Trophoblast cell (in vitro differentiated cells and primary cell): ENCODE measurements around the gene ST6GALNAC3. TPM values are rescaled to one million over a fixed set of nuclear protein-coding genes. Genes with fewer than 3 reads are reported as not detected.

Experiments used
- DNase-seq, 2 donors: peaks; one replicate each; pipeline ENCODE4 v3.0.0-alpha.2; 2016
- H2AFZ ChIP-seq: 2 replicates; pipeline ENCODE4 v1.6.1; 2013; ENCODE audit warnings: low read length, moderate library complexity, mild to moderate bottlenecking; ENCODE audit not compliant: insufficient read depth, poor library complexity
- H2AK5ac ChIP-seq: 2 replicates; pipeline ENCODE4 v1.6.1; 2013; ENCODE audit warnings: mild to moderate bottlenecking, low read length
- H2BK120ac ChIP-seq: 2 replicates; pipeline ENCODE4 v1.6.1; 2013; ENCODE audit warnings: low read length, mild to moderate bottlenecking, moderate library complexity; ENCODE audit not compliant: insufficient read depth, poor library complexity
- H2BK12ac ChIP-seq: 2 replicates; pipeline ENCODE4 v1.6.1; 2013; ENCODE audit warnings: mild to moderate bottlenecking, low read length, moderate library complexity
- H2BK5ac ChIP-seq: 2 replicates; pipeline ENCODE4 v1.6.1; 2013; ENCODE audit warnings: low read length, low read depth, moderate library complexity, mild to moderate bottlenecking; ENCODE audit not compliant: poor library complexity
- H3K14ac ChIP-seq: 2 replicates; pipeline ENCODE4 v1.6.1; 2013; ENCODE audit warnings: mild to moderate bottlenecking, low read length
- H3K18ac ChIP-seq: 2 replicates; pipeline ENCODE4 v1.6.1; 2013; ENCODE audit warnings: mild to moderate bottlenecking, low read length
- H3K23ac ChIP-seq: 2 replicates; pipeline ENCODE4 v1.6.1; 2013; ENCODE audit warnings: low read length
- H3K27ac ChIP-seq: 2 replicates; pipeline ENCODE4 v1.5.1; 2013; ENCODE audit warnings: low read depth, mild to moderate bottlenecking, inconsistent platforms, low read length, moderate library complexity
- H3K27me3 ChIP-seq: 2 replicates; pipeline ENCODE4 v1.6.1; 2013; ENCODE audit warnings: inconsistent platforms, mild to moderate bottlenecking, low read length, moderate library complexity; ENCODE audit not compliant: insufficient read depth
- H3K36me3 ChIP-seq, 2 experiments: 1 replicate in 1 of 2; 2 replicates in 1 of 2; pipeline ENCODE4 v1.6.1; 2013; ENCODE audit warnings: low read length in 2 of 2, mild to moderate bottlenecking in 2 of 2, moderate library complexity in 1 of 2; ENCODE audit not compliant: insufficient read depth in 2 of 2, control insufficient read depth in 1 of 2
- H3K4ac ChIP-seq: 2 replicates; pipeline ENCODE4 v1.6.1; 2013; ENCODE audit warnings: low read depth, mild to moderate bottlenecking, low read length, moderate library complexity
- H3K4me1 ChIP-seq, 2 experiments: 1 replicate in 1 of 2; 2 replicates in 1 of 2; pipeline ENCODE4 v1.6.1; 2013; ENCODE audit warnings: low read length in 2 of 2, mild to moderate bottlenecking in 2 of 2, moderate library complexity in 1 of 2; ENCODE audit not compliant: insufficient read depth in 2 of 2, control insufficient read depth in 1 of 2
- H3K4me2 ChIP-seq: 2 replicates; pipeline ENCODE4 v1.6.1; 2013; ENCODE audit warnings: inconsistent platforms, mild to moderate bottlenecking, low read length, moderate library complexity
- H3K4me3 ChIP-seq: 2 replicates; pipeline ENCODE4 v1.5.1; 2013; ENCODE audit warnings: mild to moderate bottlenecking, low read depth, low read length, inconsistent platforms
- H3K79me1 ChIP-seq: one replicate; pipeline ENCODE4 v1.6.1; 2013; ENCODE audit warnings: low read length
- H3K79me2 ChIP-seq: 2 replicates; pipeline ENCODE4 v1.6.1; 2013; ENCODE audit warnings: low read length, mild to moderate bottlenecking; ENCODE audit not compliant: control insufficient read depth, insufficient read depth, poor library complexity
- H3K9ac ChIP-seq: 2 replicates; pipeline ENCODE4 v1.6.1; 2013; ENCODE audit warnings: mild to moderate bottlenecking, low read length
- H3K9me3 ChIP-seq: 2 replicates; pipeline ENCODE4 v1.6.1; 2013; ENCODE audit warnings: low read depth, mild to moderate bottlenecking, control low read depth, inconsistent platforms, low read length; ENCODE audit not compliant: insufficient read depth
- H4K12ac ChIP-seq: 2 replicates; pipeline ENCODE4 v1.6.1; 2013; ENCODE audit warnings: low read depth, mild to moderate bottlenecking, low read length, moderate library complexity
- H4K8ac ChIP-seq: 2 replicates; pipeline ENCODE4 v1.6.1; 2013; ENCODE audit warnings: low read depth, mild to moderate bottlenecking, low read length, moderate library complexity
- H4K91ac ChIP-seq: one replicate; pipeline ENCODE4 v1.6.1; 2013; ENCODE audit warnings: low read depth, mild to moderate bottlenecking, low read length, moderate library complexity
- WGBS: extraction: QIAGEN DNeasy Blood & Tissue Kit; methylation state at CpG from one replicate; pipeline ENCODE4 v1.1.7; 2013; ENCODE audit warnings: missing lambda C conversion rate; ENCODE audit not compliant: insufficient read length, insufficient coverage; ENCODE audit errors: extremely low coverage; 5-methylcytosine and 5-hydroxymethylcytosine counted together
- polyA plus RNA-seq: library from polyadenylated mRNA; stranded (reverse); fragments of 200-250 nt; gene quantifications from 2 replicates; pipeline ENCODE4 v1.2.3, GENCODE V29; 2013

The ST6GALNAC3 gene
- 17.8 and 18.7 TPM in 2 replicates for polyA plus RNA-seq

DNA sequence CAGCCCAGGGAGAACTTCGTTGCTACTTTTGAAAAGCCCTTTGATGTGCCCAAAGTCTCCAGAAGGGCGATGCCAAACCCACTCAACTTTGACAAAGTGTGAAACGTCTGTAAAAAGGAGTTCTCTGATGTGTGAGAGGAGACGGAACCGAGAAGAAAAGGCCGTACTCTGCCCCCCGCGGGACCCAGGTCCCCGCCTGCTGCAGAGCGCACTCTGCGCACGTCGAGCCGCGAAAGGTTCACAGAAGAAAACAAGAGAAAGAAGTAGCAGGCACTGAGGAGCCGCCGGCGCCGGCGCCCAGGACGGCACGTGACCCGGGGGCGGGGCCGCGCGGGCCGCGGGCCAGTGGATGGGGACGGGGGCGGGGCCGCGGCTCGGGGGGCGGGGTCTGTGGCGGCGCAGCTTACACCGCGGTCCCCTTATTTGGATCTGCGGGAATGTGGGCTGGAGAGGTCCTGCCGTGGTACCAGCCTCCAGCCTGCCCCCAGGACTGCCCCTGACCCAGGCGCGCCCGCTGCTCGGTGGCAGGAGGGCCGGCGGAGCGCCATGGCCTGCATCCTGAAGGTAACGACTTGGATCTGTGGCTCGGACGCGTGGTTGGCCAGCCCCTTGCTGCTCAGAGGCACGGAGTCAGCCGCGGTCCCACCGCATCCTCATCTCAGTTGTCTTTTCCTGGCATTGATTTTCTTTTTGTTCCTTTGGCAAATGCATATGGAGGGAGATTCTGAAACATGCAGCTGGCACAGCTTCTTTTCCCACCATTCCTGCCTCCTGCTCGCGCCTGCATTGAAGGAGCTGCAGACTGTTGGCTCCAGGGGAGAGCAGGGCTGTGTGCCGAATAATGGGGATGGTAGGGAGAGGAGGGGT lies at the start of gene ST6GALNAC3:
TSS of gene ST6GALNAC3 (plus strand) at position 426 of the 867 bp plus-strand sequence.
- no peaks in the 10 kb centered on the region for H3K27me3 ChIP-seq
- H3K9ac ChIP-seq: peak within 1 kb of the TSS; percentile 61
- no peaks in the 10 kb centered on the region for H3K36me3 ChIP-seq
- H4K91ac ChIP-seq: peak within 1 kb of the TSS; percentile 64
- peaks cover 9% of the 10 kb centered on the region for H3K79me1 ChIP-seq
- H3K27ac ChIP-seq: peak within 1 kb of the TSS; percentile 10
- peak within 1 kb of the TSS; percentile 39 for H3K4ac ChIP-seq
- peaks cover 0 to 2% of the 10 kb centered on the region in 2 experiments for H3K4me1 ChIP-seq
- peak within 1 kb of the TSS; percentile 57 for H2BK5ac ChIP-seq
- peak within 1 kb of the TSS; percentile 76 for H2BK120ac ChIP-seq
- DNase-seq: peak; percentile 44 to 75
- peak within 1 kb of the TSS; percentile 93 for H2AFZ ChIP-seq
- H2BK12ac ChIP-seq: peak within 1 kb of the TSS; percentile 67
- H3K4me2 ChIP-seq: peak within 1 kb of the TSS; percentile 87
- H3K79me2 ChIP-seq: peaks cover 6% of the 10 kb centered on the region
- no peak within 1 kb of the TSS for H2AK5ac ChIP-seq
- H3K14ac ChIP-seq: peak within 1 kb of the TSS; percentile 79
- H4K8ac ChIP-seq: peak within 1 kb of the TSS; percentile 74
- no peak within 1 kb of the TSS for H3K23ac ChIP-seq
- no CpG with 5 or more reads among the region's 59 CpGs for WGBS
- peaks cover 2% of the 10 kb centered on the region for H3K9me3 ChIP-seq
- H3K4me3 ChIP-seq: peak within 1 kb of the TSS; percentile 96
- peak within 1 kb of the TSS; percentile 83 for H3K18ac ChIP-seq
- peak within 1 kb of the TSS; percentile 82 for H4K12ac ChIP-seq

- Histone ChIP-seq H3K4me2 (no peak overlapping the region), H4K8ac (no peak overlapping the region), H2AK5ac (no peak overlapping the region), H2AFZ (no peak overlapping the region), H3K4me3 (no peak overlapping the region), H3K14ac (no peak overlapping the region), H3K23ac (no peak overlapping the region), H3K9ac (no peak overlapping the region), H4K12ac (no peak overlapping the region), H3K36me3 (no peaks in the 10 kb centered on the region), H3K27me3 (no peaks in the 10 kb centered on the region), H3K4ac (no peak overlapping the region), H4K91ac (peak overlapping the region; percentile 2), H3K4me1 (peaks cover 0 to 2% of the 10 kb centered on the region in 2 experiments), H2BK5ac (no peak overlapping the region), H3K18ac (no peak overlapping the region), H3K79me2 (no peaks in the 10 kb centered on the region), H3K27ac (no peak overlapping the region), H2BK120ac (no peak overlapping the region), H2BK12ac (peak overlapping the region; percentile 33), H3K79me1 (peaks cover 9% of the 10 kb centered on the region), H3K9me3 (no peaks in the 10 kb centered on the region)
- no peak for DNase-seq
- no CpG with 5 or more reads among the region's 4 CpGs for WGBS
Measured at GRCh38 chr1:76027341-76027740, 47.2 kb upstream of the ST6GALNAC3 start.

- Histone ChIP-seq H3K4me2 (no peak overlapping the region), H3K79me2 (no peaks in the 10 kb centered on the region), H4K12ac (no peak overlapping the region), H3K4me3 (no peak overlapping the region), H4K8ac (no peak overlapping the region), H2BK12ac (no peak overlapping the region), H2AFZ (no peak overlapping the region), H3K23ac (no peak overlapping the region), H3K9ac (no peak overlapping the region), H2AK5ac (no peak overlapping the region), H3K14ac (no peak overlapping the region), H3K18ac (no peak overlapping the region), H2BK5ac (no peak overlapping the region), H3K79me1 (peaks cover 6% of the 10 kb centered on the region), H4K91ac (no peak overlapping the region), H3K36me3 (no peaks in the 10 kb centered on the region), H3K4me1 (peaks cover 0 to 2% of the 10 kb centered on the region in 2 experiments), H2BK120ac (no peak overlapping the region), H3K9me3 (no peaks in the 10 kb centered on the region), H3K4ac (no peak overlapping the region), H3K27me3 (no peaks in the 10 kb centered on the region), H3K27ac (no peak overlapping the region)
- no CpG with 5 or more reads among the region's 1 CpG for WGBS
- no peak for DNase-seq
Measured at GRCh38 chr1:76029331-76029730, 45.2 kb upstream of the ST6GALNAC3 start.

DNA sequence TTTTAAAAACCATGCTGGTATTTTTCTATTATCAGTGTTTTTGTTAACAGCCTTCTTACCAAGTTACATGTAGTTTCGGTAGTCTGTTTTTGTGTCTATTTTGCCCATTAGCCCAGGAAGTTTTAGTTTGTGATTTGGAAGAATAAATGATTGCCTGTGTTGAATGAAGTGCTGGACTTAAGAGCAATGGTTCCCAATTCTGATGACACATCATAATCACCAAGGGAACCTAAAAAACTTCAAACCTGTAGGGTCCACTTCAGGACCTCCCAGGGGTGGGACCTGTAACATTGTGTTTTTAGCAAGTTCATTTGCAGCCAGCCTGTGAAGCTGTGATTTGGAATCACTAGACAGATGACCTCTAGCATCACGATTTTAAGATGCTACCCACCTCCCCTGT lies 43.0 kb upstream of the ST6GALNAC3 start:
- H3K27ac ChIP-seq: no peak overlapping the region
- no peaks in the 10 kb centered on the region for H3K36me3 ChIP-seq
- peaks cover 4% of the 10 kb centered on the region for H3K79me1 ChIP-seq
- WGBS: no CpG with 5 or more reads among the region's 2 CpGs
- no peak overlapping the region for H4K12ac ChIP-seq
- no peak overlapping the region for H4K8ac ChIP-seq
- peak overlapping the region; percentile 86 for H3K23ac ChIP-seq
- H3K9ac ChIP-seq: no peak overlapping the region
- no peak overlapping the region for H2AFZ ChIP-seq
- H3K4ac ChIP-seq: no peak overlapping the region
- H3K79me2 ChIP-seq: no peaks in the 10 kb centered on the region
- H2BK12ac ChIP-seq: peak overlapping the region; percentile 6
- no peak overlapping the region for H2BK5ac ChIP-seq
- no peak overlapping the region for H2BK120ac ChIP-seq
- no peak overlapping the region for H3K4me3 ChIP-seq
- no peak for DNase-seq
- H3K27me3 ChIP-seq: no peaks in the 10 kb centered on the region
- no peak overlapping the region for H3K4me2 ChIP-seq
- H2AK5ac ChIP-seq: no peak overlapping the region
- no peak overlapping the region for H4K91ac ChIP-seq
- no peaks in the 10 kb centered on the region for H3K4me1 ChIP-seq
- H3K9me3 ChIP-seq: no peaks in the 10 kb centered on the region
- no peak overlapping the region for H3K14ac ChIP-seq
- H3K18ac ChIP-seq: no peak overlapping the region
